OCI-LY7 (cell line): ENCODE results near the gene EML6. TPM values are rescaled to one million over a fixed set of nuclear protein-coding genes. Genes with fewer than 3 reads are reported as not detected.
A peak's percentile ranks its signal among the peaks of the same experiment; 100 is the strongest.

Experiments
- BruUV-seq: library from RNA; stranded (reverse); fragments of 400-500 nt; replicated peaks from 2 replicates; lab custom pipeline; 2021; lab: Mats Ljungman, UMichigan
- CTCF ChIA-PET: fragments of 300-600 bp; sonication (Branson Sonifier 250); formaldehyde crosslinking; loops from one replicate; lab custom pipeline; 2022; ENCODE audit warnings: antibody characterized with exemption; ENCODE audit not compliant: unreplicated experiment; lab: Charles Lee
- POLR2A ChIA-PET: fragments of 300-600 bp; sonication (Branson Sonifier 250); formaldehyde crosslinking; loops from one replicate; lab custom pipeline; 2022; ENCODE audit warnings: antibody characterized with exemption; lab: Charles Lee
- DNase-seq: peaks from one replicate; pipeline ENCODE4 v3.0.0-alpha.2; 2015; ENCODE audit warnings: low spot score
- H2AFZ ChIP-seq: fragments of 200-600 bp; sonication (generic), shearing (Covaris generic); 2 replicates; pipeline ENCODE4 v1.6.1; 2014; ENCODE audit warnings: mild to moderate bottlenecking, antibody characterized with exemption, low read length, moderate library complexity
- H3K27ac ChIP-seq: fragments of 200-600 bp; sonication (generic); 2 replicates; pipeline ENCODE4 v1.5.1; 2014; ENCODE audit warnings: mixed run types, low read depth, mild to moderate bottlenecking, moderate library complexity, low read length, inconsistent platforms; ENCODE audit not compliant: poor library complexity, severe bottlenecking
- H3K36me3 ChIP-seq: fragments of 200-600 bp; sonication (generic); 2 replicates; pipeline ENCODE4 v1.6.1; 2014; ENCODE audit warnings: mild to moderate bottlenecking, antibody characterized with exemption, low read length, moderate library complexity, mixed read lengths; ENCODE audit not compliant: insufficient read depth
- H3K4me1 ChIP-seq: fragments of 200-600 bp; sonication (generic); 2 replicates; pipeline ENCODE4 v1.5.1; 2014; ENCODE audit warnings: mild to moderate bottlenecking, low read length; ENCODE audit not compliant: insufficient read depth, poor library complexity, severe bottlenecking
- H3K4me2 ChIP-seq: fragments of 200-600 bp; sonication (generic); 2 replicates; pipeline ENCODE4 v1.6.1; 2014; ENCODE audit warnings: mild to moderate bottlenecking, low read length
- H3K4me3 ChIP-seq: fragments of 200-600 bp; sonication (generic); 2 replicates; pipeline ENCODE4 v1.5.1; 2014; ENCODE audit warnings: mild to moderate bottlenecking, low read depth, low read length; ENCODE audit not compliant: poor library complexity, severe bottlenecking
- H3K79me2 ChIP-seq: fragments of 200-600 bp; sonication (generic); 2 replicates; pipeline ENCODE4 v1.6.1; 2016; ENCODE audit warnings: low read depth, mild to moderate bottlenecking, low read length, moderate library complexity, mixed read lengths; ENCODE audit not compliant: insufficient read depth
- H3K9me2 ChIP-seq: fragments of 200-600 bp; sonication (generic); 2 replicates; pipeline ENCODE4 v1.6.1; 2016; ENCODE audit warnings: mild to moderate bottlenecking, low read length, mixed read lengths; ENCODE audit not compliant: insufficient read depth
- H3K9me3 ChIP-seq: fragments of 200-600 bp; sonication (generic); 2 replicates; pipeline ENCODE4 v1.6.1; 2014; ENCODE audit warnings: mild to moderate bottlenecking, mixed run types, low read length, mixed read lengths
- H4K20me1 ChIP-seq: fragments of 200-600 bp; sonication (generic); 2 replicates; pipeline ENCODE4 v1.6.1; 2014; ENCODE audit warnings: mild to moderate bottlenecking, antibody characterized with exemption, low read length, moderate library complexity, mixed read lengths; ENCODE audit not compliant: insufficient read depth
- EZH2phosphoT487 ChIP-seq: fragments of 200-600 bp; sonication (generic); IDR thresholded peaks from 2 replicates; pipeline ENCODE4 v1.6.1; 2018; ENCODE audit warnings: low read depth, borderline replicate concordance, mild to moderate bottlenecking, mixed run types, antibody characterized with exemption, low read length, moderate library complexity, mixed read lengths
- intact Hi-C: fragments of 100-400 bp; cut with micrococcal nuclease; formaldehyde crosslinking; loops from one replicate; pipeline ENCODE4 v1.10.0; 2022; ENCODE audit not compliant: unreplicated experiment
- total RNA-seq, 2 experiments: library from RNA; depleted of rRNA in 1 of 2; stranded (reverse); fragments of >200 nt in 1 of 2; shearing (Covaris generic) in 1 of 2; gene quantifications; 2 replicates each; pipeline ENCODE4 v1.2.3, GENCODE V29; 2014 to 2022
- TF ChIP-seq, protein P1 (sequence below): fragments of 200-600 bp; sonication (generic); conservative IDR thresholded peaks from 2 replicates; pipeline ENCODE4 v1.5.1; 2014; ENCODE audit warnings: mild to moderate bottlenecking, antibody characterized with exemption, low read length, moderate library complexity, mixed read lengths

EML6 gene
- total RNA-seq, 2 experiments from 2014 or later, result 310 to 367 TPM

DNA sequence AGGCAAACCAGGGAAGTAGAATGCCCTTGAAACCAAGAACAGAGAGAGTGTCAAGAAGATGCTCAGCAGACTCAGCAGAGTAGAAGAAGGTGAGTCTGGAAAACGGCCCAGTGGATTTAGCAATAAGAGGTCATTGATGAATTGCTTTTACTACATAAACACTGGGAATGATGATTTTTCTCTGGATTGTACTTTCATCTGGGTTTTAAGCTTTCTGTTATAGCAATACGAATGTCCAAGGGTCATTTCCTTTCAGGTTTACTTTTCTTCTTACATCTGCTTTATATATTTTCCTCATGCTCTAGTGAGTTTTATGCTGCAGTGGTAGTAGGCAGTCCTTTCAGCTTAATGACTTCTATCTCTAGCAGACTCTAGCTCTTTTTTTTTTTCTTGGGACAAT lies 16.9 kb downstream of the EML6 start:
- DNase-seq, result no peak
- H3K27ac ChIP-seq, result no peak overlapping the region
- no peak overlapping the region for H3K4me3 ChIP-seq
- H3K4me2 ChIP-seq, result peak overlapping the region; percentile 27; the same call in 1 of the 2 replicates
- H4K20me1 ChIP-seq, result no peaks in the 10 kb centered on the region
- H3K4me1 ChIP-seq, result peaks cover 43% of the 10 kb centered on the region
- ChIA-PET CTCF (no interaction called here), POLR2A (interaction anchor here (0.6 to 4.0 kb wide), 6 partner anchors 10 to 116 kb away, joined by 3 to 17 read pairs (median 3); no protein-coding TSS in a partner anchor)
- H3K36me3 ChIP-seq, result peaks cover 28% of the 10 kb centered on the region
- no peak overlapping the region for H2AFZ ChIP-seq
- H3K9me3 ChIP-seq, result no peaks in the 10 kb centered on the region
- intact Hi-C loops, result no loop called here
- no peak for TF ChIP-seq EZH2phosphoT487
- TF ChIP-seq, protein P1, sequence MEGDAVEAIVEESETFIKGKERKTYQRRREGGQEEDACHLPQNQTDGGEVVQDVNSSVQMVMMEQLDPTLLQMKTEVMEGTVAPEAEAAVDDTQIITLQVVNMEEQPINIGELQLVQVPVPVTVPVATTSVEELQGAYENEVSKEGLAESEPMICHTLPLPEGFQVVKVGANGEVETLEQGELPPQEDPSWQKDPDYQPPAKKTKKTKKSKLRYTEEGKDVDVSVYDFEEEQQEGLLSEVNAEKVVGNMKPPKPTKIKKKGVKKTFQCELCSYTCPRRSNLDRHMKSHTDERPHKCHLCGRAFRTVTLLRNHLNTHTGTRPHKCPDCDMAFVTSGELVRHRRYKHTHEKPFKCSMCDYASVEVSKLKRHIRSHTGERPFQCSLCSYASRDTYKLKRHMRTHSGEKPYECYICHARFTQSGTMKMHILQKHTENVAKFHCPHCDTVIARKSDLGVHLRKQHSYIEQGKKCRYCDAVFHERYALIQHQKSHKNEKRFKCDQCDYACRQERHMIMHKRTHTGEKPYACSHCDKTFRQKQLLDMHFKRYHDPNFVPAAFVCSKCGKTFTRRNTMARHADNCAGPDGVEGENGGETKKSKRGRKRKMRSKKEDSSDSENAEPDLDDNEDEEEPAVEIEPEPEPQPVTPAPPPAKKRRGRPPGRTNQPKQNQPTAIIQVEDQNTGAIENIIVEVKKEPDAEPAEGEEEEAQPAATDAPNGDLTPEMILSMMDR, result no peak
- no TSS peak for BruUV-seq
- peaks cover 51% of the 10 kb centered on the region; the same call in 1 of the 2 replicates for H3K79me2 ChIP-seq
- no peaks in the 10 kb centered on the region for H3K9me2 ChIP-seq

DNA sequence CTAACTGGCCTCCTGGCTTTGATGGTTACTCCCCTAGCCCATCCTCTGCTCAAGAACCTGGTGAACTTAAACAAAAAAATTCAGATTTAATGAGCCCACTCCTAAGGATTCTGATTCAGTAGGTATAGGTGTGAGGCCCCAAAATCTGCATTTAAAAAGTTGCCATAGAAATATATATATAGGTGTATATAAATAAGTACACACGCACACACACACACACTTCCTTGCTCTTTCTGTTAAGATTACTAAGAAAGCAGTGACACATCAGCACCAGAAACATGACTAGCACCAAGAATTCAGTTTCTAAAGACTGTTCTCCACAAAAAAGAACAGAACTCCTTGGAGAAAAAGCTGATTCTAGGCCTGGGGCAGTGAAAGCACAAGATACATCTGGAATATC lies 17.8 kb downstream of the EML6 start:
- H3K79me2 ChIP-seq, result peaks cover 49% of the 10 kb centered on the region; the same call in 1 of the 2 replicates
- CTCF ChIA-PET, result no interaction called here
- TF ChIP-seq EZH2phosphoT487, result no peak
- TF ChIP-seq, protein P1, result no peak

DNA sequence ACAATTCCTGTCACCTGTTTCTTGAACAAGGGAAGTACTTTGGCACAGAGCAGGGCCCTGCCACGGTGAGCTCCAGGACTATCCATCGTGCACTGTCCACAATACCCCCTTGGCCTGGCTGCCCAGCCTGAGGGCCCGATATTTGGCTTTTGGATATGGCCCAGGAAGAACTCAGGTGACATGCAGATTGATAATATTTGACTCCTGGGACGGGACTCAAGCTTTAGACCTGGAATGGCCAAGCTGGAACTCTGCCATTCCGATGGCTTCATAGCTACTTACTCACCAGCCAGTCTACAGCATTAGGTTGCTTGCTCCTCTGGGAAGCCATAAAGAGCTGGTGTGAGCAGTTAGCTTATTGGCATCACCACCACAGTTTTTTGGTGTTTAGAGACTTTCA lies 26.6 kb downstream of the EML6 start:
- H3K4me2 ChIP-seq, result no peak overlapping the region
- peaks cover 11% of the 10 kb centered on the region; the same call in 1 of the 2 replicates for H3K9me3 ChIP-seq
- intact Hi-C loops, result no loop called here
- no peak overlapping the region for H2AFZ ChIP-seq
- no peak for DNase-seq
- no peaks in the 10 kb centered on the region for H3K9me2 ChIP-seq
- no peaks in the 10 kb centered on the region for H4K20me1 ChIP-seq
- peaks cover 37% of the 10 kb centered on the region for H3K4me1 ChIP-seq
- peaks cover 43% of the 10 kb centered on the region for H3K79me2 ChIP-seq
- H3K27ac ChIP-seq, result no peak overlapping the region
- TF ChIP-seq, protein P1, result no peak
- no peak for TF ChIP-seq EZH2phosphoT487
- ChIA-PET POLR2A (interaction anchor here (0.7 to 2.4 kb wide), 6 partner anchors 9 to 116 kb away, joined by 3 to 17 read pairs (median 5); partner anchors contain the start of gene EML6), CTCF (interaction anchor here (1.0 kb wide), 1 partner anchor 23 kb away, joined by 3 read pairs; no protein-coding TSS in a partner anchor)
- BruUV-seq, result no TSS peak
- H3K4me3 ChIP-seq, result no peak overlapping the region
- H3K36me3 ChIP-seq, result peaks cover 29% of the 10 kb centered on the region

More for the DNA sequence above, 17.8 kb downstream of the EML6 start:
- Histone ChIP-seq H4K20me1 (no peaks in the 10 kb centered on the region), H3K4me2 (no peak overlapping the region), H3K9me2 (no peaks in the 10 kb centered on the region), H2AFZ (no peak overlapping the region), H3K9me3 (no peaks in the 10 kb centered on the region), H3K36me3 (peaks cover 27% of the 10 kb centered on the region), H3K4me3 (no peak overlapping the region), H3K4me1 (peaks cover 34% of the 10 kb centered on the region), H3K27ac (no peak overlapping the region)
- POLR2A ChIA-PET, result interaction anchor here (2.2 to 4.0 kb wide), 2 partner anchors 9 to 18 kb away, joined by 9 to 17 read pairs; no protein-coding TSS in a partner anchor
- BruUV-seq, result no TSS peak
- no peak for DNase-seq
- intact Hi-C loops, result no loop called here
